ENCODE measurements around the gene PARD3B.

- TF ChIP-seq CTCF (conservative IDR thresholded peaks at IDR 0.05; ENCODE audit: low read depth, low read length) (no peak), EZH2 (IDR thresholded peaks at IDR 0.05; ENCODE audit: borderline replicate concordance, low read depth, low read length, poor library complexity, severe bottlenecking) (no peak)
These were observed 378.7 kb downstream of the PARD3B start for GRCh38 chr2:204923957-204924356.

Measured in A673 (cell line).